ENCODE data around the gene HDAC4. TPM values are rescaled to one million over a fixed set of nuclear protein-coding genes. Genes with fewer than 3 reads are reported as not detected.

Gene HDAC4
- polyA plus RNA-seq, 1 experiment, result 4.4 TPM

DNA sequence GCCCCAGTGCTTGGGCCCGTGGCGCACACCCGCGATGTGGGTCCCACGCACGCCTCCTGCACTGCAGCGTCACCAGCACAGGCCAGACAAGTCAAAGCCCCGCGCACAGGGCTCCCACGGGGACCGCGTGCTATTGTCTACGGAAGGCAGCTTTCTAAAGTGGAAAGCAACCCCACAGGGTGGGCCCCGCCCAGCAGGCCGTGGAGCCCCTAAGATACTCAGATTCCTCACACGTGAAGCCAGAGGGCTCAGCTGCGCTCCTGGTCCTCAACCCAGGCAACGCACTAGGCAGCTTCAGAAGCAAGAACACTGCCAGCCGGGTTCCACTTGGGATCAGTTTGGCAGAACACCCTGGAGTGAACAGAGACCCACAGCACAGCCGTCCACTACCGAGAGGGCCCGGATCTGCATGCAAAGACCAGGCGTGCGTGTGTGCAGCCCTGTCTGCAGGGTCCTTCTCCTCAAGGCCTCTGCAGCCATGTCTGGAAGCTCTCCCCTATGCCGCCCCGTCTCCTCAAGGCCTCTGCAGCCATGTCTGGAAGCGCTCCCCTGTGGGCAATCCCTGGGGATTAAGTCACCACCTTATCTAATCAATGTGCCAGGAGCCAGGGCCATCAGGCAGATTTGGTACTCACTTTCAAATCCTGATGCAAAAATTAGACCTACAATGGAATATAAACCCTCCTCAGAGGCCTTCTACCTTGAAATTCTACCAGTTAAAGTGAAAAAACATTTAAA lies 231.3 kb downstream of the HDAC4 start:
- Histone ChIP-seq H3K4me3 (ENCODE audit: low read depth, low read length) (no peak overlapping the region), H3K27me3 (ENCODE audit: control insufficient read depth, insufficient read depth, low read length) (no peaks in the 10 kb centered on the region), H3K36me3 (ENCODE audit: control insufficient read depth, insufficient read depth, low read length) (peaks cover 2% of the 10 kb centered on the region)
- TF ChIP-seq, protein P1, sequence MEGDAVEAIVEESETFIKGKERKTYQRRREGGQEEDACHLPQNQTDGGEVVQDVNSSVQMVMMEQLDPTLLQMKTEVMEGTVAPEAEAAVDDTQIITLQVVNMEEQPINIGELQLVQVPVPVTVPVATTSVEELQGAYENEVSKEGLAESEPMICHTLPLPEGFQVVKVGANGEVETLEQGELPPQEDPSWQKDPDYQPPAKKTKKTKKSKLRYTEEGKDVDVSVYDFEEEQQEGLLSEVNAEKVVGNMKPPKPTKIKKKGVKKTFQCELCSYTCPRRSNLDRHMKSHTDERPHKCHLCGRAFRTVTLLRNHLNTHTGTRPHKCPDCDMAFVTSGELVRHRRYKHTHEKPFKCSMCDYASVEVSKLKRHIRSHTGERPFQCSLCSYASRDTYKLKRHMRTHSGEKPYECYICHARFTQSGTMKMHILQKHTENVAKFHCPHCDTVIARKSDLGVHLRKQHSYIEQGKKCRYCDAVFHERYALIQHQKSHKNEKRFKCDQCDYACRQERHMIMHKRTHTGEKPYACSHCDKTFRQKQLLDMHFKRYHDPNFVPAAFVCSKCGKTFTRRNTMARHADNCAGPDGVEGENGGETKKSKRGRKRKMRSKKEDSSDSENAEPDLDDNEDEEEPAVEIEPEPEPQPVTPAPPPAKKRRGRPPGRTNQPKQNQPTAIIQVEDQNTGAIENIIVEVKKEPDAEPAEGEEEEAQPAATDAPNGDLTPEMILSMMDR (IDR thresholded peaks at IDR 0.05; ENCODE audit: insufficient read depth, low read depth, low read length), result no peak
- ChIA-PET CTCF (no interaction called here), POLR2A (no interaction called here)
- no peak for DNase-seq (ENCODE audit: low read depth)

DNA sequence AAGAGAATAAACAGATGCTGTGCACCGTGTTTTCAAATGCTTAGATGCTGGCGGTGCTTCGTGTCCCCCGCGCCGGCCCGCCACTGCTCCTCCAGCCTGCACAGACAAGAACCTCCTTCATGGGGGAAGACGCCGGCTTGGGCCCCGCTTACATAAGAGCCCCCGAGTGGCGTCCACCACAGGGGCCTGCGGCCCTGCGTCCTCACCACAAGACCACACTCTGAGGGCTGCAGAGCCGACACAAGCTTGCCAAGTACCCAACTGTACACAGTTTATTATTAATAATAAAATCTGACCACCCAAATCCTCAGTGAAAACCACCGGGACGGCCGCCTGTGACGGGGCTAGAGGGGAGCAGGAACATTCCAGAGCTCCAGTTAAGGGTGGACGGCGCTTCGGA lies 232.2 kb downstream of the HDAC4 start:
- H3K36me3 ChIP-seq (ENCODE audit: control insufficient read depth, insufficient read depth, low read length), result peaks cover 2% of the 10 kb centered on the region
- CTCF ChIA-PET, result interaction anchor here (0.9 kb wide), 1 partner anchor 26 kb away, joined by 3 read pairs; no protein-coding TSS in a partner anchor
- DNase-seq (ENCODE audit: low read depth), result no peak

DNA sequence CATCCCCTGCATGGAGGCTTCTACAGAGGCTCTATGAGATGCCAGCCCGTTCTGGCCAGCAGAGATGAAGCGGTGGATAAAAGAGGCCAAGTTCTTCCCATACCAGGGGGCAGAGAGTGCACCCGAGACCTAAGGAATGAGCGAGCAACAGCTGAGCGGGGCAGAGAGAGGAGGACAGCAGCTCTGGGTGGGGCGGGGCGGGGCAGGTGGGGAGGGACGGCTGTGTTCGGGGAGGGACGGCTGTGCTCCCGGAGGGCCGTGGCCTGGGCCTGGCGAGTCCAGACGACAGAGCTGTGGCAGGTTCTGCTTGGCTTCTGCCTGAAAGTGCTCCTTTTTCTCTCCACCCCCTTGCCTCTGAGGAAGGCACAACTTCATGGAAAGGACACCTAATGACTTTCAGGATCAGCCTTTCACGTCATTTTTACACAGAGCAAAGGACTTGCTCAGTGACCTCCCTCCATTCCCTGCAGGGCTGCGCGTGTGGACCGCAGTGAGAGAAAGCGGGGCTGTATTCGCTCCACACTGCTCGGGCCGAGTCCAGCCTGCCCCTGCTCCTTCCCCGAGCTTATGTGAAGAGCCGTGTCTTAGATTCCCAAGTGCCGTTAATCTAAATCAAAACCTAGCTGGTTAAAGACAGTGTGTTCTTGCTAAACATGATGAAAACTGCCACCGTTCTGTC lies 232.9 kb downstream of the HDAC4 start:
- ChIA-PET CTCF (interaction anchor here (0.9 kb wide), 1 partner anchor 25 kb away, joined by 3 read pairs; no protein-coding TSS in a partner anchor), POLR2A (no interaction called here)
- no peak for DNase-seq (ENCODE audit: low read depth)
- Histone ChIP-seq H3K4me3 (ENCODE audit: low read depth, low read length) (no peak overlapping the region), H3K36me3 (ENCODE audit: control insufficient read depth, insufficient read depth, low read length) (peaks cover 2% of the 10 kb centered on the region), H3K27me3 (ENCODE audit: control insufficient read depth, insufficient read depth, low read length) (no peaks in the 10 kb centered on the region)
- TF ChIP-seq, protein P1 (IDR thresholded peaks at IDR 0.05; ENCODE audit: insufficient read depth, low read depth, low read length), result no peak

More for the DNA sequence above, 232.2 kb downstream of the HDAC4 start:
- POLR2A ChIA-PET, result no interaction called here
- Histone ChIP-seq H3K4me3 (ENCODE audit: low read depth, low read length) (no peak overlapping the region), H3K27me3 (ENCODE audit: control insufficient read depth, insufficient read depth, low read length) (no peaks in the 10 kb centered on the region)
- TF ChIP-seq, protein P1 (IDR thresholded peaks at IDR 0.05; ENCODE audit: insufficient read depth, low read depth, low read length), result no peak

DNA sequence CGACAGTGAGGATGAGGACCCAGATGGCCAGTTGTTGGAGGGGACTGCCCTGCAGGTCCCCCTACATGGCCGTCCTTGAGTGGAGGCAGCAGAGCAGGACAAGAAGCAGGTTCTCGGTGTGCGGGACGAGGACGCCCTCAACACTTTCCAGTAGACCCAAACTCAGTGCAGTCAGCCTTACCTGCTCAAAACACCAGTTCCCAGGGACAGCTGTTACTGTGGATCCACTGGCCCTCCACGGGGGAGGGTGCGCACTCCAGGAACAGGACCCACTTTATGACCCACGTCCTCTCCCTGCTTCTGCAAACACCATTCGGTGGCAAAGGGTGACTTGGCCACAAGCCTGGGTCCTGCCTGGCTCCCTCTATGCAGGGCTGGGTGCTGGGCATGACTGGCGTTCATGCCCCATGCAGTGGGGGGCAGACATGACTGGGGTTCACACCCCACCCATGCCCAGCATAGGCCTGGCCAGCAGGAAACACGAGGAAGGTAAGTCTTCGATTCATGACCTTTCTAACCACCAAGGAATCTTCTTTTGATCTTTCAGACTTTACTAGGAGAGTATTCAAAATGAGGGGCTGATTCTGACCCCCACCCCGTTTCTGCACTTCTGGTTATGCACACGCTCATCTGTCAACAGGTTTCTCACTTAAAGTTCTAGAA lies 233.7 kb downstream of the HDAC4 start:
- ChIA-PET POLR2A (no interaction called here), CTCF (no interaction called here)
- no peak for DNase-seq (ENCODE audit: low read depth)
- Histone ChIP-seq H3K4me3 (ENCODE audit: low read depth, low read length) (no peak overlapping the region), H3K27me3 (ENCODE audit: control insufficient read depth, insufficient read depth, low read length) (no peaks in the 10 kb centered on the region), H3K36me3 (ENCODE audit: control insufficient read depth, insufficient read depth, low read length) (peaks cover 4% of the 10 kb centered on the region)
- TF ChIP-seq, protein P1 (IDR thresholded peaks at IDR 0.05; ENCODE audit: insufficient read depth, low read depth, low read length), result no peak

DNA sequence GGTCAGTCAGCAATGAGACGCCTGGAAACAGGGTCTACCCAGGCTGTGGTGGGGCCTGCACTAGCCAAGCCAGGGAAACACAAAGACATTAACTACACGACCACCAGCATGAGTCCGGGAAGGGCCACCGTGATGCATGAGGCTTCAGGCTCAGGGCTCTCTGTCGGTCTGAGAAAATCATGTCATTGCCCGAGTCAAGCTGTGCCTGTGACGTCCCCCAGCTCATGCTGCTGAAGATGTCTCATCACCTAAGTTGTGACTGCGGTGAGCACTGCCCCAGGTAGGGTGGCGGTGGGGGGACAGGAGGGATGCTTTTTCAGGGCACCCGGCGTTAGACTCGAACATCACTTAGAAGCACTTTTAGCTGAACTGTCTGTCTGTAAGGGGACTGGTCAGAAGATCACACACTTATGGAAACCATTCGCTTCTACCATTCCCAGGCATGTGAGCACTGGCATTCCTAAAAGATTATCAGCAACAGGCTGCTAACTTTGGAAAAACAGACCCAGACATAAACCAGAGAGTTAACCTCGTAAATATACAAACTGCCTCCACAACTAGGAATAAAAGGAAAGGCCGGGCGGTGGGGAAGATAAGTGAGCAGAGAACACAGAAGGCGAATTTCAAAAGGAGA lies 234.5 kb downstream of the HDAC4 start:
- peaks cover 4% of the 10 kb centered on the region for H3K36me3 ChIP-seq (ENCODE audit: control insufficient read depth, insufficient read depth, low read length)
- no peaks in the 10 kb centered on the region for H3K27me3 ChIP-seq (ENCODE audit: control insufficient read depth, insufficient read depth, low read length)
- no peak overlapping the region for H3K4me3 ChIP-seq (ENCODE audit: low read depth, low read length)
- ChIA-PET POLR2A (no interaction called here), CTCF (no interaction called here)
- no peak for DNase-seq (ENCODE audit: low read depth)
- TF ChIP-seq, protein P1 (IDR thresholded peaks at IDR 0.05; ENCODE audit: insufficient read depth, low read depth, low read length), result no peak
